ENCODE data around the gene TGFA.

Gene TGFA

GRCh38 chr2:70463581-70463980 lies 90.0 kb downstream of the TGFA start:
- DNase-seq (ENCODE audit: low read depth in 3 of 3) = no peak

GRCh38 chr2:70461981-70462876 lies 91.4 kb downstream of the TGFA start:
- no peak for DNase-seq (ENCODE audit: low read depth in 3 of 3)

GRCh38 chr2:70461414-70461813 lies 92.2 kb downstream of the TGFA start:
- DNase-seq (ENCODE audit: low read depth in 3 of 3) = no peak

- no peak for DNase-seq (ENCODE audit: low read depth in 3 of 3)
Observed at GRCh38 chr2:70460333-70460732, 93.3 kb downstream of the TGFA start.

GRCh38 chr2:70458661-70459060 lies 95.0 kb downstream of the TGFA start:
- no peak for DNase-seq (ENCODE audit: low read depth in 3 of 3)

- DNase-seq (ENCODE audit: low read depth in 3 of 3) = no peak
Observed at GRCh38 chr2:70456585-70457495, 96.8 kb downstream of the TGFA start.

- no peak for DNase-seq (ENCODE audit: low read depth in 3 of 3)
Observed at GRCh38 chr2:70454936-70455544, 98.6 kb downstream of the TGFA start.

- DNase-seq (ENCODE audit: low read depth in 3 of 3) = no peak
Observed at GRCh38 chr2:70450641-70451250, 102.9 kb downstream of the TGFA start.

GRCh38 chr2:70448041-70448440 lies 105.6 kb downstream of the TGFA start:
- DNase-seq (ENCODE audit: low read depth in 3 of 3) = no peak

GRCh38 chr2:70443726-70444125 lies 109.9 kb downstream of the TGFA start:
- no peak for DNase-seq (ENCODE audit: low read depth in 3 of 3)

GRCh38 chr2:70443078-70443465 lies 110.6 kb downstream of the TGFA start:
- no peak for DNase-seq (ENCODE audit: low read depth in 3 of 3)

GRCh38 chr2:70442301-70443077 lies 111.1 kb downstream of the TGFA start:
- no peak for DNase-seq (ENCODE audit: low read depth in 3 of 3)

- DNase-seq (ENCODE audit: low read depth in 3 of 3) = no peak
Observed at GRCh38 chr2:70440621-70441020, 113.0 kb downstream of the TGFA start.

GRCh38 chr2:70435138-70435537 lies 118.5 kb downstream of the TGFA start:
- no peak for DNase-seq (ENCODE audit: low read depth in 3 of 3)

GRCh38 chr2:70433315-70433714 lies 120.3 kb downstream of the TGFA start:
- DNase-seq (ENCODE audit: low read depth in 3 of 3) = no peak

- no peak for DNase-seq (ENCODE audit: low read depth in 3 of 3)
Observed at GRCh38 chr2:70431716-70432347, 121.8 kb downstream of the TGFA start.

- no peak for DNase-seq (ENCODE audit: low read depth in 3 of 3)
Observed at GRCh38 chr2:70426341-70426740, 127.3 kb downstream of the TGFA start.

- DNase-seq (ENCODE audit: low read depth in 3 of 3) = no peak
Observed at GRCh38 chr2:70425682-70426301, 127.8 kb downstream of the TGFA start.

GRCh38 chr2:70420740-70421139 lies 132.9 kb downstream of the TGFA start:
- DNase-seq (ENCODE audit: low read depth in 3 of 3) = no peak

GRCh38 chr2:70420143-70420542 lies 133.5 kb downstream of the TGFA start:
- DNase-seq (ENCODE audit: low read depth in 3 of 3) = no peak

Measured in stimulated activated CD4-positive, alpha-beta T cell treated with anti-CD3 and anti-CD28 coated beads, TNF-alpha, amount 100 ng/mL, for 48 hours (primary cell).